ENCODE data around the gene HSD17B12.

DNA sequence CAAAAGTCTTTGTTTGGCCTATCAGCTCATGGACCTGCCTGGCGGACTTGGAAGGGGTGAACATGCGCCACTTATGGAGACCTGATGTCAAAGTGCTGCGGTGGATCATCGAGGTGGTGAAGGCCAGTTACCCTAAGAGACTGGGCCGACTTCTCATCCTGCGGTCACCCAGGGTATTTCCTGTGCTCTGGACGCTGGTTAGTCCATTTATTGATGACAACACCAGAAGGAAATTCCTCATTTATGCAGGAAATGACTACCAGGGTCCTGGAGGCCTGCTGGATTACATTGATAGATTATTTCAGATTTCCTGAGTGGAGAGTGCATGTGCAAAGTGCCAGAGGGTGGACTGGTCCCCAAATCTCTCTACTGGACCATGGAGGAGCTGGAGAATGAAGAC lies 218.0 kb downstream of the HSD17B12 start:
- TF ChIP-seq, protein P1, sequence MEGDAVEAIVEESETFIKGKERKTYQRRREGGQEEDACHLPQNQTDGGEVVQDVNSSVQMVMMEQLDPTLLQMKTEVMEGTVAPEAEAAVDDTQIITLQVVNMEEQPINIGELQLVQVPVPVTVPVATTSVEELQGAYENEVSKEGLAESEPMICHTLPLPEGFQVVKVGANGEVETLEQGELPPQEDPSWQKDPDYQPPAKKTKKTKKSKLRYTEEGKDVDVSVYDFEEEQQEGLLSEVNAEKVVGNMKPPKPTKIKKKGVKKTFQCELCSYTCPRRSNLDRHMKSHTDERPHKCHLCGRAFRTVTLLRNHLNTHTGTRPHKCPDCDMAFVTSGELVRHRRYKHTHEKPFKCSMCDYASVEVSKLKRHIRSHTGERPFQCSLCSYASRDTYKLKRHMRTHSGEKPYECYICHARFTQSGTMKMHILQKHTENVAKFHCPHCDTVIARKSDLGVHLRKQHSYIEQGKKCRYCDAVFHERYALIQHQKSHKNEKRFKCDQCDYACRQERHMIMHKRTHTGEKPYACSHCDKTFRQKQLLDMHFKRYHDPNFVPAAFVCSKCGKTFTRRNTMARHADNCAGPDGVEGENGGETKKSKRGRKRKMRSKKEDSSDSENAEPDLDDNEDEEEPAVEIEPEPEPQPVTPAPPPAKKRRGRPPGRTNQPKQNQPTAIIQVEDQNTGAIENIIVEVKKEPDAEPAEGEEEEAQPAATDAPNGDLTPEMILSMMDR (IDR thresholded peaks at IDR 0.05) = no peak
- no peak for TF ChIP-seq POLR2A (IDR thresholded peaks at IDR 0.05)
